Mesothelial cell of epicardium (in vitro differentiated cells): ENCODE results near the gene ARID4B. TPM values are rescaled to one million over a fixed set of nuclear protein-coding genes. Genes with fewer than 3 reads are reported as not detected.
A peak's percentile ranks its signal among the peaks of the same experiment; 100 is the strongest.

ENCODE experiments used
- DNase-seq, 2 experiments: peaks; one replicate each; pipeline ENCODE4 v3.0.0; 2021; ENCODE audit warnings: low spot score in 2 of 2; ENCODE audit not compliant: unreplicated experiment in 2 of 2
- H3K27ac Mint-ChIP-seq: 2 replicates; pipeline ENCODE4 v1.8.0; 2021; ENCODE audit warnings: mixed read lengths
- H3K27me3 Mint-ChIP-seq: 2 replicates; pipeline ENCODE4 v1.8.0; 2021; ENCODE audit warnings: low read depth, mixed read lengths
- H3K36me3 Mint-ChIP-seq: 2 replicates; pipeline ENCODE4 v1.8.0; 2021; ENCODE audit warnings: mixed read lengths
- H3K4me1 Mint-ChIP-seq: 2 replicates; pipeline ENCODE4 v1.8.0; 2021; ENCODE audit warnings: mixed read lengths
- H3K4me3 Mint-ChIP-seq: 2 replicates; pipeline ENCODE4 v1.8.0; 2021; ENCODE audit warnings: mild to moderate bottlenecking, moderate library complexity, mixed read lengths
- H3K9me3 Mint-ChIP-seq: 2 replicates; pipeline ENCODE4 v1.8.0; 2021; ENCODE audit warnings: mixed read lengths
- CTCF ChIP-seq: fragments of 200-600 bp; sonication (generic); IDR thresholded peaks from one replicate; pipeline ENCODE4 v1.5.0; 2021; ENCODE audit warnings: antibody characterized with exemption; ENCODE audit not compliant: unreplicated experiment
- total RNA-seq: library from RNA; stranded (reverse); gene quantifications from 3 replicates; pipeline ENCODE4 v1.2.1, GENCODE V29; 2021

Gene ARID4B
- total RNA-seq, 1 donor from 2014 or later: 68.7 TPM

GRCh38 chr1:235266967-235267366 is 61.0 kb downstream of the ARID4B start:
- no peak overlapping the region for H3K4me3 Mint-ChIP-seq
- DNase-seq: no peak
- H3K4me1 Mint-ChIP-seq: peaks cover 26% of the 10 kb centered on the region
- no peaks in the 10 kb centered on the region for H3K36me3 Mint-ChIP-seq
- H3K27me3 Mint-ChIP-seq: no peaks in the 10 kb centered on the region
- H3K9me3 Mint-ChIP-seq: peaks cover 4% of the 10 kb centered on the region
- TF ChIP-seq CTCF: no peak
- H3K27ac Mint-ChIP-seq: no peak overlapping the region

- peaks cover 27% of the 10 kb centered on the region for H3K4me1 Mint-ChIP-seq
- H3K27ac Mint-ChIP-seq: peak overlapping the region; percentile 53
- H3K36me3 Mint-ChIP-seq: no peaks in the 10 kb centered on the region
- no peak for DNase-seq
- H3K27me3 Mint-ChIP-seq: no peaks in the 10 kb centered on the region
- no peak for TF ChIP-seq CTCF
- no peak overlapping the region for H3K4me3 Mint-ChIP-seq
- H3K9me3 Mint-ChIP-seq: peaks cover 4% of the 10 kb centered on the region
Measured at GRCh38 chr1:235266325-235266724, 61.7 kb downstream of the ARID4B start.

DNA sequence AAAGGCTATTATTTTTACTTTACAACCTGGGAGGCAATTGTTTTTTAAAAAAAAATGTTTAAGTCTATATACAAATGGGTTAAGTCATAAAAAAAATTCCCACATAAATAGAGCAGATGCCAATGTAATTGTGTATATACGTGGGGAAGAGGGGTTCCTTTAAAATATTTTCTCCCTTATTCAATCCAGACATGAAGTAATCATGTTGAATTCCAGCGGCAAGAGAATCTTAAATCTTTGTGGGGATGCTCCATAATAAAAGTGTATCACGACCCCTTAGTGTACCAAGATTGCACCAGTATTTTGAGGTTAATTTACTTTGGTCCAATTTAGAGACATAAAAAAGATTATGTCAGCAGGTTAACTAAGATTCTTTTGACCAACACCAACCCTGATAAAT is 62.1 kb downstream of the ARID4B start:
- no peak for TF ChIP-seq CTCF
- Mint-ChIP-seq H3K27ac (peak overlapping the region; percentile 17), H3K36me3 (no peaks in the 10 kb centered on the region), H3K9me3 (peaks cover 4% of the 10 kb centered on the region), H3K4me3 (no peak overlapping the region), H3K4me1 (peaks cover 26% of the 10 kb centered on the region), H3K27me3 (no peaks in the 10 kb centered on the region)
- no peak for DNase-seq

GRCh38 chr1:235264327-235264726 is 63.7 kb downstream of the ARID4B start:
- Mint-ChIP-seq H3K27me3 (no peaks in the 10 kb centered on the region), H3K4me3 (no peak overlapping the region), H3K36me3 (no peaks in the 10 kb centered on the region), H3K4me1 (peaks cover 19% of the 10 kb centered on the region), H3K9me3 (peaks cover 4% of the 10 kb centered on the region), H3K27ac (peak overlapping the region; percentile 9)
- no peak for TF ChIP-seq CTCF
- no peak for DNase-seq

- no peak for DNase-seq
- TF ChIP-seq CTCF: no peak
- no peaks in the 10 kb centered on the region for H3K27me3 Mint-ChIP-seq
- H3K4me3 Mint-ChIP-seq: no peak overlapping the region
- peaks cover 19% of the 10 kb centered on the region for H3K4me1 Mint-ChIP-seq
- no peak overlapping the region for H3K27ac Mint-ChIP-seq
- no peaks in the 10 kb centered on the region for H3K36me3 Mint-ChIP-seq
- no peaks in the 10 kb centered on the region for H3K9me3 Mint-ChIP-seq
Measured at GRCh38 chr1:235262539-235262938, 65.4 kb downstream of the ARID4B start.

DNA sequence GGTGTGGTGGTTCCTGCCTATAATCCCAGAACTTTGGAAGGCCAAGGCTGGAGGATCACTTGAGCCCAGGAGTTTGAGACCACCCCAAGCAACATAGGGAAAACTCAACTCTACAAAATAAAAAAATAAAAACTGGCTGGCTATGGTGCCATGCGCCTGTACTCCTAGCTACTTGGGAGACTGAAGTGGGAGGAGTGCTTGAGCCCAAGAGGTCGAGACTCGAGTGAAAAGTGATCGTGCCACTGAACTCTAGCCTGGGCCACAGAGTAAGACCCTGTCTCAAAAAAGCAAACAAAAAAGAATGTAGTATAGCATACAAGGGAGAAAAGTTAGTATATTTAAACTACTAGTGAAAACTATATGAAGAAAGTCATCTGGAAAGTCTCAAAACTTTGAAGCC is 66.7 kb downstream of the ARID4B start:
- no peak for TF ChIP-seq CTCF
- Mint-ChIP-seq H3K4me3 (no peak overlapping the region), H3K4me1 (peaks cover 15% of the 10 kb centered on the region), H3K27ac (peak overlapping the region; percentile 57), H3K36me3 (no peaks in the 10 kb centered on the region), H3K9me3 (no peaks in the 10 kb centered on the region), H3K27me3 (no peaks in the 10 kb centered on the region)
- no peak for DNase-seq
